HG03060 (cell line): ENCODE data around the gene PANX3.

ENCODE experiments used
- ATAC-seq: cut with Tn5 transposase; IDR thresholded peaks from one replicate; pipeline ENCODE4 v1.9.1; 2021; ENCODE audit warnings: low read depth, moderate number of reproducible peaks; ENCODE audit not compliant: unreplicated experiment

Gene PANX3

DNA sequence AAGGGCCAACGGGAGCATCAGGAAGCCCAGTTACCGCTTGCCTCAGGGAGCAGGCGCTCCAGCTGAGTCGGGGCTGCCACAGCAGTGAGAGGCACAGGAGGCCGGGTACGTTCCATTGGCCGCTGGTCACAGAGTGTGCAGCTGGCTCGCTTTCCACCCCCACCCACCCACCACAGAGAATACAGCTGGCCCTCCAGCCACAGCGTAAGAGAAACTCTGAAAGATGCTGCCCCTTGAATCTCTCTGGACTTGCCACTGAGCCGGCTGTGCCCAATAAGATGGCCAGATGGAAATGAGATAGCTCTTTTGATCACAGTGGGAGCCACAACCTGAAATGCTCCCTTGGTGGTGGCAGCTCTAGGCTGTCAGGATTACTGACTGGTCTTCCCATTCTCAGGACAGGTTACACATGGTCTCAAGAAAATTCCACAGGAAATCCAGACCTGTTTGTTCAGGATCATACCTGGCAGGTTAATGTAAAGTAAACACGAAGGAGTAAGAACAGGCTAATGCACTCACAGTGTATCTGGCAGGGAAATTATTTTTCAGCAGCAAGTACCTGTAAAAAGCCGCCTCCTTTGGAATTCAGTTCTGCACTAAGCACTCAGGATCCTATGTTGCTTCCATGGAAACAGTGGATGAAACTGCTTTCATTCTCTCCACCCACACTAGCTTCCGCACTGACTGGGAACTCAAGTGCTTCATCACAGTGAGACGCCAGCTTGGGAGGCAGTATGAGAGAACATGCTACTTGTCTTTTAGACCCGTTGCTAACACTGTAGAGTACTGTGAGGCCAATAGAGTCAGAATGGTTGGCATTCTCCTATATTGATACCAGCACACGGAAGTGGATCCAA lies 45.8 kb downstream of the PANX3 start:
- no peak for ATAC-seq

DNA sequence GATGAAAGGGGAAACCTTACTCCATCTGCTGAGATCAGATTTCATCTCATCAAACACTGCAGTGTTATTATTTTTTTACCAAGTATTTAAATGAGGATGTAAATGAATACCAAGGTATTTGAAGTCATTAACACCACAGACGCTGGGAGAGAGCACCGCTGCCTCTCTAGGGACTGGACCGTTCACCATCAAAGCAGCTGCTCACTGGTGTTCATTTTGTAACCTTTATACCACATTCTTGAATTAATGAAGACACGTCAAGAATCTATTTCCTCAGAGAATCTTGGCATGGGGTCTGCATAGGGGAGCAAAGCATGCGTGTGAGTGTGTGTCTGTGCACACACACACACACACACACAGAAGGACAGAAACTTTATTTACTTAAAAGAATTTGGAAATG lies 46.7 kb downstream of the PANX3 start:
- no peak for ATAC-seq

DNA sequence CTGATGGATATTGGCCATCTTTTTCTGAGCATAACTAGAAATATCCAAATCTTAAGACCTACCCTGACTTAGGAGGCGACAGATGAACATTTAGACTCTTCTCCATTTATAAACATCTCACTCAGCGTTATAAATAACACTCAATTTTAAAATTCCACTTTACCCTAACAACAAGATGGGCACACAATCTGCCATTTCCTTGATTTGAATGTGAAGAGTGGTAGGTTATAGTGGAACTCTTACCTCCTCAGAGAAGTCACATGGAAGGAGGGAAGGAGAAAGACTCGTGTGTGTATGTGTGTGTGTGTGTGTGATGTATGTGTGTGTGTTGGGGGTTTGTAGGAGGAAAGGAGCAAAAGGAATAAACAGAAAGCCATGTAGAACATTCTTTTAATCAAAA lies 47.3 kb downstream of the PANX3 start:
- no peak for ATAC-seq

GRCh38 chr11:124658986-124659385 lies 47.8 kb downstream of the PANX3 start:
- no peak for ATAC-seq

DNA sequence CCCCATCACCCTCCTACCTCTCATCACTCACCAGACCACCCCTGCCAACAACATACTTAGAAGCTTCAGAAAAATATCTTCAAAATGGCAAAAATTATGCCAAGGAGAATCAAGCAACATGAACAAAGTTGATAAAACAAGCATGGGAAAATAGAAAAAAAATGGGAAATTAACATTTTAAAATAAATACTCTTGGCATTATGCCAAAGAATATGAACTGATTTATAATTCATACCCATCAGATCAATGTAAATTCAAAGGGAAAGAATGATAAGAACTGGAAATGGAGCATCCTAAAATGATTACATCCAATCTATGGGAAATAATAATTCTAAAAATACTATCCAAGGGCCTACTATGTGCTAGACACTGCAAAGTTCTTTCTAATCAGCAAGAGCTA lies 50.3 kb downstream of the PANX3 start:
- ATAC-seq, result no peak

DNA sequence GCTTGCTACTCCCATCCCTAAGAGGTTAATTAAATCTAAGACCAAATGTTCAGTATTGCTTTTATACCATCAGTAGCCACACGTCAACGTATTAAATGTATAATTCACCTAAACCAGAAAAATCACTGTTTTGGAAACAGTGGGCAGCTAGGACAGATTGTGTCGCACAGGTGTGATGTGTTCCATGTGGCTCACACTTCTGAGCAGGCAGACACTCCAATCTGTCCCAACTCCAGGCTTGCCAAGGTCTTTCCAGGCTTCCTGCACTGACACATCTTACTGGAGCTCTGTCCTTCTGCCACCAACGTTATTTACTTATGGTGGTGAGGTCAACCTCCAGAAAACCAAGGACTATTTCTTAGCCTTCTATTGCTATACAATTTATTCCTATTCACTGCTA lies 50.9 kb downstream of the PANX3 start:
- ATAC-seq, result no peak

GRCh38 chr11:124663861-124664260 lies 52.6 kb downstream of the PANX3 start:
- ATAC-seq, result no peak

- no peak for ATAC-seq
Observed at GRCh38 chr11:124667601-124668000, 56.4 kb downstream of the PANX3 start.

- ATAC-seq, result no peak
Observed at GRCh38 chr11:124669193-124669592, 58.0 kb downstream of the PANX3 start.
